ENCODE measurements around the gene OR5V1. TPM values are rescaled to one million over a fixed set of nuclear protein-coding genes. Genes with fewer than 3 reads are reported as not detected.

Gene OR5V1
- total and polyA plus RNA-seq, 9 of the 15 experiments (the other 6 are each of a cell fraction or from before 2014, with no cell fraction given): not detected

GRCh38 chr6:29399525-29399924, 30.9 kb upstream of the OR5V1 start (continued):
- TF ChIP-seq ZBTB11 (CRISPR knock-in tag; IDR thresholded peaks at IDR 0.05) (no peak), HDGF (IDR thresholded peaks at IDR 0.05) (no peak), ATF4 (CRISPR knock-in tag; IDR thresholded peaks at IDR 0.05) (peak; percentile 64; the same call in 1 of the 2 replicates), ZC3H4 (CRISPR knock-in tag; IDR thresholded peaks at IDR 0.05; ENCODE audit: borderline replicate concordance) (no peak), ZNF347 (CRISPR knock-in tag; IDR thresholded peaks at IDR 0.05; ENCODE audit: low read depth) (no peak), ZNF586 (CRISPR knock-in tag; conservative IDR thresholded peaks at IDR 0.05) (no peak), NFATC3 (IDR thresholded peaks at IDR 0.05) (no peak), TSHZ1 (CRISPR knock-in tag; IDR thresholded peaks at IDR 0.05) (no peak), CREB5 (CRISPR knock-in tag; IDR thresholded peaks at IDR 0.05) (no peak), SIX5 (IDR thresholded peaks at IDR 0.05; ENCODE audit: borderline replicate concordance in 1 of 2, insufficient read depth in 1 of 2, low read depth in 1 of 2, low read length in 2 of 2) (no peak), ZNF277 (CRISPR knock-in tag; IDR thresholded peaks at IDR 0.05; ENCODE audit: borderline replicate concordance) (no peak), KAT2B (IDR thresholded peaks at IDR 0.05; ENCODE audit: low read depth, low read length) (no peak), TCFL5 (CRISPR knock-in tag; conservative IDR thresholded peaks at IDR 0.05) (no peak)
